ENCODE results near the gene BRD3OS.

Gene BRD3OS

DNA sequence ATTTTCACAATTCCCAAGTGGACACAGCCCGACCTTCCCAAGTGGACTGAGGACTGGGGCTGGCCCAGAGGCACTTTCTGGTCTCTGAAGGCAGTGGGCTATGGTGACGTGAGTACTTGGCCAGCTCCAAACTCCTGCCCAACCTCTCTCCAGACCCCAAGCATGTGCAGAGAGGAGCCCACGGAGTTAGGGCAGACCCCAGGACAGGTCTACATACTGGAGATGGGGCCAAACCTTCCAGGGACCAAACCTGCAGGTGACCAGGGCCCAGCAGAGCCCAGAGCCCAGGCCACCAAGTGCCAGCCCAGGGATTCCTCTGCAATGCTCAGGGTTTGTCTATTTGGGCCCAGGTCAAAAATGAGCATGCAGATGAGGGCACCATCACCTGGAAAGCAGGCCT lies 27.2 kb downstream of the BRD3OS start:
- no peak for DNase-seq (ENCODE audit: low spot score)

DNA sequence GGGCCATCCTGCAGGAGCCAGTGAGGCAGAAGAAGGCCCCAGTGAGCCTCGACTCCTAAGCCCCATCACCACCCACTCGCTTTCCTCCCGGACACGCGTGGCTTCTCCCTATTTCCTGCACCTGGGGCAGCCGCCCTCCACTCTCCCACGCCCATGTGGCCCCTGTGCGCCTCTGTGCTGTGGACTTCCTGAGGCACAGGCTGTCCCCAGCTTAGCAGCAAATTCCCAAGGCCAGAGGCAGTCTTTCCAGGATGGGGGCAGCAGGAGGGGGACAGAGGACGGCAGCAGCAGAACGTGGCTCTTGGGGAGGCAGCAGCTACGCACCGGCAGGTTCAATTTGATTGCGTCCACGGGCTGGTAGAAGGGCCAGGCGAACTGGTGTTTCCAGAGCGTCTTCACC lies 27.7 kb downstream of the BRD3OS start:
- DNase-seq (ENCODE audit: low spot score) = no peak

DNA sequence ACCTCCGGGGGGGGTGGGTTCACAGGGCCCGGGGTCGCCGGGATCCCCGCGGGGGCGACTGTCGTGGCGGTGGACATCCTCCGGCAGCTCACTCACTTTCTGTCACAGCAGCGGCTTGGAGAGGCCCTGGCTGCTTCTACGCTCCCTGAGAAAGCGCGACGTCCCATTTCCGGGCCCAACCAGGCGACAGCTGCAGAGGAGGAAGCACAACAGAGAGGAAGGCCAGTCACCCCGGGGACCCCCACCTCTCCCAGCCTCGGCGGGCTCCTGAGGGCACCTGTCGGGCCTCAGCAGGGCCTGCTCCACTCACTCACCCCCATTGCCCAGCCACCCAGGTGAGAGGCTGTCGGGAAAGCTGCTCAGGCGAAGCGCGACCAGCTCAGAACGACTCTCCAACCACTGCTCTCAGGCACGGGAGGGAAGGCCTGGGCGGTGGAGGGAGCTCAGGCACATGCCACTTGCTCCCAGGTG lies 28.2 kb downstream of the BRD3OS start:
- DNase-seq (ENCODE audit: low spot score) = no peak

DNA sequence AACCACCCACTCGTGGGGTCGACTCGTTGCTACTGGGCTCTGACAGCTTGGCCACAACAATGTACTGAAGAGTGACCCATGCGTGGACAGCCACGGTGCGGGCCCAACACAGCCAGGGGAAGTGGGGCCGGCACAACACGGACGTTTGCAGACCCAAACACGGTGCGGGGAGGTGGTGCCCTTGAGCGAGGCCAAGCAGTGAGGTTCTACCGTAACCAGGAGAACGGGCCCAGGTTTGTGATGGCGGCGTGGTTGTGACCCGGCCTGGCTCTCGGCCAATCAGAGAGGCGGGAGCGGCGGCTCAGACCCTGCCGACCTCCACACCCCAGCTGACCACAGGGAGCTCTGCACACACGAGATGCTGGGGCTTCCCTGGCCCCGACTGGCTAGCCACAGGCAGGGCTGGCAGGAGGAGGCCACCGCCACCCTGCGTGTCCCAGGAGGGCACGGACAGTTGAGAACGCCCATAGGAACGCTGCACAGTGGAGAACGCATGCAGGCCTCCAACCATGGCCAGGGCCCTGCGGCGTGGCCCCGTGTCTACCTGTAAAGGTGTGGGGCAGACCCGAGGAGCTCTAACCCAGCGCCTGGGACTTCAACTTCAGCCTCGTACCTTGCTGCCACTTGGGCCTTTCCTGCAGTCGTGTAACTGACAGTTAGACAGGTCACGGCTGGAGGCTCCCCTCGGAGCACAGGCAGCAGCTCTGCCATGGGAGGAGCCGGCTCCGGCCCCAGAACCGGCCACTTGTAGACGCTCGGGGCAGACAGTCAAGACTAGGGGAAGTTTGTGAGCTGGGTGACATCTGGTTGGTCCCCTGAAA lies 28.9 kb downstream of the BRD3OS start:
- no peak for DNase-seq (ENCODE audit: low spot score)

DNA sequence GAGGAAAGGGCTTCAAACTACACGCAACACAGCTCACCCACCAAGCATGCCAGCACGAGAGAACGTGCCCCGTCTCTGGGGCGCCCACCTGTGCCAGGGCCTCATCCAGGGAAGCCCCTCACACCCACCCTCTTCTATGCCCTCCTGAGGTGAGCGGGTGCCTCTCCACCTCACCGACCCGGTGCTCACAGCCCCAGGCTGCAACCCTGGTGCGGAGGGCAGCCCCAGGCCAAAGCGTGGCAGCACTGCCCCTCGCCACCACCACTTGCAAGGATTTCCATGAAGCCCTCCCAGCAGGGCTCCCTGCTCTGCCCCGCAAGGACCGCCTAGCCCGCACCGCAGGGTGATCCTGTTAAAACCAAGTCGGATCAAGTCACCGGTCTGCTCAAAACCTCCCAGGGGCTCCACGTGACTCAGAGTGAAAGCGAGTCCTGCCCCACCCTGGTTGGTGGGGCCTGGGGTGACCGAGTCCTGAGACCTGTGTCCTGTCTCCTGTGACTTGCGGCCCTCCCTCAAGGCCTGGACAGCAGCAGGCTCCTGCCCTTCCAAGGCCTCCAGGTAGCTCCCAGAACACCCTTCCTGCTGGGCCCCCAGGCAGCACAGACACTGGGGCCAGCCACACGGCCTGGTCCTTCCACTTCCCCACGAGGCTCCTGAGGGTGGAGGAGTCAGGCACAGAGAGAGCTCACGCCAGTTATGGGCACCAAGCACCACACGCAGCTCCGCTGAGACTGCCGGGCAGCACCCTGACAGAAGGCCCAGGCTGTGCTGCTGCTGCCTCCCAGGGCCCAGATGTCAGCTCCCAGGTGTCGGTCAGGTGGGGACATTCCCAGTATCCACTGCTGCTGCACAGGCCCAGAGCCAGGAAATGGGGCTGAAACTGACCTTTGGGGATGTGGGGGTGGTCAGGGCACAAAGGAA lies 29.9 kb downstream of the BRD3OS start:
- no peak for DNase-seq (ENCODE audit: low spot score)

DNA sequence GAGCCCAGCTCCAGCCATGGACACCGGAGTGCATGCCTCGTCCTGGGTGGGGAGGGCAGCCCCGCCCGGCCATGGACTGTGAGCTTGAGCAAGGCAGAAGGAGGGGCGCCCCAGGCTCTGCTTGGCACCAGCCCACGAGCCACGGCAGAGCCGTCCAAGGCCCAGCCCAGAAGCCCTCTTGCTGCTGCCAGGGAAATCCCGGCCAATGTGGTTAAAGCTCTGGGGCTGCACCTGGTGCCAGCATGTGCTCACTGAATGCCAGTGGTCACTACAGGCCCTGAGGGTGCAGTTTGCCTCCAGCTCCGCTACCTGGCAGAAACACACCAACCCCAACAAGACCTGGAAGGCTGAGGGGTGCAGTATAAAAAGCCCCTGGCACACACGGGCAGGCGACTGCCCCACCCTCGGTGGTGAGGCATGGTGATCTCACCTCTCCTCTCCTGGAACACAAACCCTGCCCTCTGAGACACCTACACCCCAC lies 30.7 kb downstream of the BRD3OS start:
- DNase-seq (ENCODE audit: low spot score) = peak; percentile 89

DNA sequence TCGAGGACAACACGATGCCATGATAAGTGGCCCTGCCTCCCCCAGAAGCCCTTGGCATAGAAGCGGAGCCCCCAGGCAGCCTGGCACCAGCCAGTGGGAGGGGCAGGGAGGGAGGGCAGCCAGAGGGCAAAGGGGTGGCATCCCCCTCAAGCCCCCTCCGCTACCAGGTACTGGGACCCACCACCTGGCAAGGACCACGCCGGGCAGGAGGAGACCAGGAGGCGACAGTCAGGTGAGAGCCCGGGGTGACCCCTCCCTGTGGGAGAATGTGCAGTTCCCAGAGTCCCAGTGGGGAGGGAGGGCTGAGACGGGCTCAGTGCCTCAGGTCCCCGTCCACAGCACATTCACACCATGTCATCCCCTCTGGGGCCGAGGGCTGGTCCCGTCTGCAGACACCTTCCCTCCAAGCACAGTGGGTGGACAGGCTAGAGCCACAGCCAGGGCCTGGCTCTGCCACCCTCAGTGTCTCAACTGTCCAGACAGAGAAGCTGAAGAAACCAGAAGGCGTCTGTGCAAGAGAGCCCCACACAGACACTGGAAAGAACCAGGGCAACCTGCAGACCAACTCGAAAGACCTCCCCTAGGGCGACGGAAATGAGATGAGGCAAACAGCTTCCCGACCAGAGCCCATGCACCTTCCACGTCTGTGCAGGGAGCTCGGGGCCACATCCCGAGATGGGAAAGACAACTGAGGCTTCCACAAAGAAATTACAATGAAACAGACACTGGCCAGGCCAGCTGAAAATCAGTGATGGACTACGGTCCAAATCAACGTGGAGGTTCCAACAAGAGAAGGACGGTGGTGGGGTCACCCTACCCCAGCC lies 31.4 kb downstream of the BRD3OS start:
- no peak for DNase-seq (ENCODE audit: low spot score)

DNA sequence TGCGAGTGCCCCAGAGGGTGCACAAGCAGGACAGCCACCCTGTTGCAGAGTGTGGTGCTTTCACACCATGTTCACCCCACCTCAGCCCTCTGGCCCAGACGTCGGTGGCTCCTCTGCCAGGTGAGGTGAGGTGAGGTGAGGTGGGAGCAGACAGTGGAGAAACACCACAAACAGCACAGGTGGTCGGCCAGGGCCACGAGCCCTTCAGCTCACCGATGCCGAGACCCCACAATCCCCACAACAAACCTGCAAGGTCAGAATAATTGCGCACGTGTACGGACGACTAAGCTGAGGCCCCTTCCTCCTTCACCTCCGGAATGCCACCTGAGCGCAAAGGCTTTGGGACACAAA lies 32.0 kb downstream of the BRD3OS start:
- DNase-seq (ENCODE audit: low spot score) = no peak

DNA sequence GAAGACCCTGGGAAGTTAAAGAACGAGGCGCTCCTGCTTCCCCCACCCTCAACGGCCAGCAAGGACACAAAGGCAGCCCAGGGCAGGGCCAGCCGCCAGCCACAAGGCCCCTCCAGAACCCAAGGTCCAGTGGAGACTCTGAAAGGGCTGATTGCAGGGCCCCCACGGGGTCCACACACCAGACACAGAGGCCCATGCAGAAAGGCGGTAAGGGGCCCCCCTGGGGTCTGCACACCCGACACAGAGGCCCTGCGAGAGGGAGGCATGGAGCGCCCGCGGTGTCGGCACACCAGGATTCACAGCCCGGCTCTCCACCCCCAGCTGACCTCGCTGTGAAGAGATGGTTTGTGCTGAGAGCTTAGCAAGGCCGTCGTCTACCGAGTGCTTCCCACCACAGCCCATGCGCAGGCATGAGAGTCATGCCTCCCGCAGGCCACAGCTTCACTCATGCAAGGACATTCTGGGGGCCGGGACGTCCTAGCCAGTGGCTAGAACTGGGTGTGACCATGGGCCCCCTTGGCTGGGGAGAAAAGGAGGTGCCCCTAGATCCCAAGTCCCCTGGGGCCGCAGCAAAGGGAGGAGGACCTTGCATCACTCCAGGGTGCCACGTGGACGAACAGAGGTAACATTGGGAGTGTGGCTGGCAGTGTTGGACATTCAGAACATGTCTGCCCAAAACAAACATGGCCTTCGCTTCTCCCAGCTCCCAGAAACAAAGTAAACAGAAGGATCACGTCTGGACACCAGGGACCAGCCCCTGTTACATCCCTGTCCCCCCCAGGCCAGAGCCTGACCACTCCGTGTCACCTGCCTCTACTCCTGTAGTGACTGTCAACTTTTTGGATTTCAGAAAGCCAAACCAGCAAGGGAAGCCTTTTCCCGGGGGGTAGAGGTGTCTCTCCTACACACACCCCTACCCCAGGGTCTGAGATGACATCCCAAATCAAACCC lies 32.7 kb downstream of the BRD3OS start:
- DNase-seq (ENCODE audit: low spot score) = no peak

DNA sequence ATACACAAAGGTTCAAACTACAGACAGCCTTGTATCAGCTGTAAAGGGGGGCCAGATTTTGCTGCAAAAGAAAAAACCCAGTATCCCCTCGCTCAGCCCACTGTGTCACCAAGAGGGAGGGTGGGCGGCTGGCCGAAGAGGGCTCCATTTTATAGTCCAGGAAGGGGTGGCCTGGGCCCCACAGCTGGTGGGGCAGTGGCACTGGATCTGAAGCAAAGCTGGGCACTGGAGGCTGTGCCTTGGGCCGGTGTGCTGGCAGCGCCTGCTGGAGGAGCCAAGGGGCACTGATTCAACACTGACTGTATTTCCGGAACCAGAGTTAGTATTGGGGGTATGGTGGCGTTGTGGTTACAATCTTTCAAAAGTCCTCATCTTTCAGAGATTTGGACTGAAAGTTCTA lies 33.4 kb downstream of the BRD3OS start:
- no peak for DNase-seq (ENCODE audit: low spot score)

DNA sequence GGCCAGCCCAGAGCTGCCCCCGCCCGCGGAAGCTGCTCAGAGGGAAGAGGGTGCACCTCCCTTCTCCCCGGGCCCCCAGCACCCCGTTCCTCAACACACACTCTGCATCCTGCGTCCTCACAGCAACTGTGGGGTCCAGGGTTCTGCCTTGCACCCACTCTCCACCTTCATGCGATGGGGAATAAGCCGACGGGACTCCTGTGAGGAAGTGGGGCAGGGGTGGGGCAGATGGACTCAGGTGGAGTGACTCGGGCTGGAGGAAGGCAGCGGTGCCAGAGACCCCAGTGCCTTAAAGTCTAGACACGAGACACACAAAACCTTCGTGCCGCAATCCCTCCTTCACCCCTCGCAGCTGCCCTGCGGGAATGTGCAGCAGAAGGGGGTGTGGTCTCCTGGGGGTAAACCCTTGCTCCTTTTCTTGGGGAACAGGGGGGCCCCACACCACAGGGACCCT lies 33.9 kb downstream of the BRD3OS start:
- DNase-seq (ENCODE audit: low spot score) = no peak

DNA sequence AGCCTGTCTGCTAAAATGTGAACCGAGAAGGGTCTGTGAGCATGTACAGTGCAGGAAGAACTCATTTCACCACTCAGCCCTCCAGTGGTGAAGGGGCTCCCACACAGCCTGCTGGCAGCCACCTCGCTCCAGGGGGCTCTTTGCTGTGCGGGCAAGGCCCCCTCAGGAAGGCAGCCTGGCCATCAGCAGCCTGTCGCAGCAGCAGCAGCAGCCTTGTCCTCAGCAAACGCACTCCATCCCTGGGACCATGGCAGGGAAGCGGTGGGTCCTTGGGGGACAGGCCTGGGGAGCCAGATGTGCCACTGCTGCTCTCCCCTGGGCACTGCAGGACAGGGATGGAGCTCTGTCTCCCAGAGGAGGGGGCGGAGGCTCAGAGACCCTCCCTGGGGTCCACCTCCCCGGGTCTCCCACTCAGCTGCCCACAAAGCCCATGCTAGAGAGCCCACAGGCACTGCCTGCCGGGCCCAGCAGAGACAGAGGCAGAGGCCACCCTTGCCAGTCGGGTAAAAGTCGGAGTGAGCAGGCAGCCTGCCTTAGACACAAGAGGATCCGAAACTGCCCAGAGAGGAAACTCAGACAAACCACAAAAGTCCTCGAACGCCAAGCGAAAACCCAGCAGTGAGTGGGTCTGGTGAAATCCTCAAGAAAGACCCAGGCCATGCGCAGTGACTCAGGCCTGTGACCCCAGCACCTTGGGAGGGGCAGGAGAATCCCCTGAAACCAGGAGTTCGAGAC lies 34.5 kb downstream of the BRD3OS start:
- no peak for DNase-seq (ENCODE audit: low spot score)

DNA sequence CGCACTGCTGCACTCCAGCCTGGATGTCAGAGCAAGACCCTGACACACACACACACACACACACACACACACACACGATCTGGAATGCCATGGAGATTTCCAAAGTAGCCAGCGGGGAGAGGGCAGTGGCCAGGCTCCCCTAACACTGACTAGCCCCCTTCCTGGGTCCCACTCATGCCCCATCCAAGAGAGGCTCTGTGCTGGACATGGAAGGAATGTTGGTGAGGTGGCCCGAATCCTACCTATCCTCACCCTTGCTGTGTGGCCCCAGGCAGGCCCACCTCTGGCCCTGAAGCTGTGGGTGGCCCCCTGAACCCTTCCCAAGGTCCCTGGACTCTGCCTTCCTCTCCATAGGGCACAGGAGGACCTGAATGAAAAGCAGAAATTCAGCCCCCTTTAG lies 35.3 kb downstream of the BRD3OS start:
- DNase-seq (ENCODE audit: low spot score) = no peak

DNA sequence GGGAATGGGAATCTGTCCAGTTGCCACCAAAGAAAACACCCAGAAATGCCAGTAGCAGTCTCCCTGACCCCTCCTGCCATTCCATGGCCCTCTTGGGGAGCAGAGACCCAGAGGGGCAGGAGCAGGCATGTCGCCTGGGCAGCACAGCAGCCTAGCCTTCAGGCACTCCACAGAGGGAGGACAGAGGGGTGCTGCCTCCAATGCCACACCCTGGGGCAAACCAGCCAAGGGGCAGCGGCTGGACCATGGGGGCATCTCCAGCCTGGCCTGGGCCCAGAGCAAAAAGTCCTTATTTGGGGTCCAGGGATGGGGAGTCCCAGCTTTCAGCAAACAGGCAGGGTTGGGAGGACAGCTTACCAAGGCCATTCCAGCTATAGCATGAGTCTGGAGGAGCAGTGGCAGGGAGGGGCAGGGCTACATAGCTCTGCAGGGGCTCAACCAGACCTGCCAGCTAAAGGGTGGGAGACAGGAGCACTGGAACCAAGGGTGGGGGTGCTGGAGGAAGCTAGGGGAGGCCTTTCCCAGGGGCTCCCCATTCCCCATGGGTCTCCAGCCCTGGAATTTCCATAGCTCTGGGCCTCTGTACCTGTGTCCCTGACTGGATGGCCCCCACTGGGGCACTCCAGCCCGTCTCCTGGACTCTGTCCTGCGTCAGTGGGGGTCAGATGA lies 35.9 kb downstream of the BRD3OS start:
- no peak for DNase-seq (ENCODE audit: low spot score)

DNA sequence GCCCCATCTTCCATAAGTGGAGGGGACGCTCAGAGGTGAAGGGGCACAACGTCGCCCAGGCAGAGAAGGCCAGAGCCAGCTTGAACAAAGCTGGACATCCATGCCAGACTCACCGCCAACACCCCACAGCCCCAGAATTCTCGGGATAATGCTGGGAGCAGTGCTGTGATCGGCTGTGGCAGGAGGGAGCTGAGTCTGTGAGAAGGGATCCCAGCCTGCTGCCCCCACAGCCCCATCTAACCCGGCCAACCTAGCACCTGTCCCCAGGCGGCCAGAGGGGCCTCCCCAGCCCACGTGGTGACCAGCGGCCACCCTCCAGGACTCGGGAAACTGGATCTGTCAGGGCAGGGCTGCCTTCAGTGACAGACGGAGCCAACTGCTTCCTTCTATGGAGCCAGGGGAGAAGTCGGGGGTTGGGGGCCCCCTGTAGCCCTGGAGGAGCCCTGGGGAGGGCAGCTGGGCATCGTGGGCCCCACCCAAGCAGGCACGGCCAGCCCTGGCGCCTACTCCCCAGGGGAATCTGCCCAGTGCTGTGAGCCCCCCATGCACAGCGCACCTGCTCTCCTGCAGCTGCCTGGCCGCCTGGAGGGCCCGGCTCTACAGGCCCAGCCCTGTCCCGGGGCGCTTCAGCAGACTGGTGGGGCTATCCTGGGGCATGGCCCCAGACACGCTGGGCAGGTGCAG lies 36.5 kb downstream of the BRD3OS start:
- DNase-seq (ENCODE audit: low spot score) = no peak

DNA sequence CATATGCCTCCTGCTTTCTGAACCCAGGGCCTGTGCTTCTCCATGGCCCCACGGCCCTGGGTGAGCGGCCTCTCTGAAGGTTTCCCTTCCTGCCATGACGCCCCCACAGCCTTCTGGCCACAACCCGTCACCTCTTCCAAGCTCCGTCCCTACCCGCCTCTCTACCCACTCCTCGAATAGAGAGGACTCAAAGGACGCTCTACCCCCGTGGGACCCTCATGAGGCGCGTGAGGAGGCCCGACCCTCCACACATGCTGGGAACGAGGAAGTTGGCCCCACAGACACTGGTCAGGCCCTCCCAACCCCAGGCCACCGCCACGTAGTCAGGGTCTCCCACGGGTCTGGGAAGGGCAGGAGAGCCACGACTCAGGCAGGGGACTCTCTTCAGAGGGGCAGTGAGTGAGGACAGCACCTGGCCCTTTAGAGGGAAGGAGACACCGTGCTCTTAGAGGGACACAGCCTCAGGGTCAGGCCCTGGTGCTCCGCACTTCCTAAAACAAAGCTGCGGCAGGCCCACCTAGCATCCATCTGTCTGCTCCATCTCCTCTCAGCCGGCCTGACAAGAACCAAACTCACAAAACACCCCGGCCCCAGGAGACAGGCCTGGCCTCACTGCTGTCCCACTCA lies 37.3 kb downstream of the BRD3OS start:
- DNase-seq (ENCODE audit: low spot score) = no peak

DNA sequence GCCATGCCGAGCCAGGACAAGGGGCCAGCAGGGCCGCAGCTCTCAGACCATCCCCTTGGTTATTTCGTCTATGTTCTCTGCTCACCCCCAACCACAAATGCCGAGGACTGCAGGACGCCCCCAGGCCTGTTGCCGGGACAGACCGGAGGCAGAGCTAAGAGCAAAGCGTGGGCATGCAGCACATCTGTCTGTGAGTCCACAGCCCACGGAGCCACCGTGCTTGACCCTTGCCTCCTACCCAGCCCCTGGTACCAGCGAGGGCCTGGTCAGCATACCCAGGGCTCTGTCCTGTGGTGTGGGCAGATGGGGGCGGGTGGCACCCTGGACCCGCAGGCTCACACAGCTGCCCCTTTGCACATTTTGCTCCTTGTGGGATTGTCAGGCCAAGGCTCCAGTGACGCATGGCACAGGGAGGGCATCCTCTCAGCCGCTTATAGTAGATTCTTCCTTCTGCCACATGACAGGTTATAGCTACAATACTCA lies 37.8 kb downstream of the BRD3OS start:
- no peak for DNase-seq (ENCODE audit: low spot score)
